GM23248 (cell line): ENCODE results near the gene NHERF2. TPM values are rescaled to one million over a fixed set of nuclear protein-coding genes. Genes with fewer than 3 reads are reported as not detected.

Source experiments
- DNase-seq: peaks from one replicate; pipeline ENCODE4 v3.0.0-alpha.2; 2015
- H2AFZ ChIP-seq: fragments of 200-600 bp; sonication (generic); 2 replicates; pipeline ENCODE4 v1.6.1; 2016; ENCODE audit warnings: antibody characterized with exemption
- H3F3A ChIP-seq: fragments of 200-600 bp; sonication (generic); 2 replicates; pipeline ENCODE4 v1.6.1; 2016; ENCODE audit warnings: mild to moderate bottlenecking, antibody characterized with exemption, mixed run types; ENCODE audit not compliant: insufficient read depth
- H3K27ac ChIP-seq: fragments of 200-600 bp; sonication (generic); 2 replicates; pipeline ENCODE4 v1.5.1; 2016; ENCODE audit warnings: mild to moderate bottlenecking
- H3K27me3 ChIP-seq: fragments of 200-600 bp; sonication (generic); replicated peaks from 2 replicates; pipeline ENCODE4 v1.6.1; 2016; ENCODE audit warnings: mild to moderate bottlenecking; ENCODE audit not compliant: insufficient read depth
- H3K36me3 ChIP-seq: fragments of 200-600 bp; sonication (generic); 2 replicates; pipeline ENCODE4 v1.6.1; 2016; ENCODE audit warnings: low read depth, mild to moderate bottlenecking
- H3K4me1 ChIP-seq: fragments of 200-600 bp; sonication (generic); 2 replicates; pipeline ENCODE4 v1.6.1; 2016; ENCODE audit warnings: mild to moderate bottlenecking; ENCODE audit not compliant: insufficient read depth
- H3K4me2 ChIP-seq: fragments of 200-600 bp; sonication (generic); one replicate; pipeline ENCODE4 v1.6.1; 2016; ENCODE audit warnings: mild to moderate bottlenecking; ENCODE audit not compliant: unreplicated experiment
- H3K4me3 ChIP-seq: fragments of 200-600 bp; sonication (generic); 2 replicates; pipeline ENCODE4 v1.5.1; 2016; ENCODE audit warnings: mild to moderate bottlenecking
- H3K79me2 ChIP-seq: fragments of 200-600 bp; sonication (generic); 2 replicates; pipeline ENCODE4 v1.6.1; 2016; ENCODE audit warnings: mild to moderate bottlenecking; ENCODE audit not compliant: insufficient read depth
- H3K9ac ChIP-seq: fragments of 200-600 bp; sonication (generic); 2 replicates; pipeline ENCODE4 v1.6.1; 2016; ENCODE audit warnings: mild to moderate bottlenecking
- H3K9me2 ChIP-seq: fragments of 200-600 bp; sonication (generic); 2 replicates; pipeline ENCODE4 v1.6.1; 2016; ENCODE audit warnings: mixed run types, mild to moderate bottlenecking, moderate library complexity; ENCODE audit not compliant: insufficient read depth
- H3K9me3 ChIP-seq: fragments of 200-600 bp; sonication (generic); one replicate; pipeline ENCODE4 v1.6.1; 2017; ENCODE audit warnings: low read depth
- H4K20me1 ChIP-seq: fragments of 200-600 bp; sonication (generic); 2 replicates; pipeline ENCODE4 v1.6.0; 2016; ENCODE audit not compliant: insufficient read depth
- EZH2 ChIP-seq: fragments of 200-600 bp; sonication (generic); IDR thresholded peaks from 2 replicates; pipeline ENCODE4 v1.6.1; 2018; ENCODE audit warnings: antibody characterized with exemption, mild to moderate bottlenecking; ENCODE audit not compliant: insufficient read depth, poor library complexity, severe bottlenecking
- EZH2phosphoT487 ChIP-seq: fragments of 200-600 bp; sonication (generic); IDR thresholded peaks from 2 replicates; pipeline ENCODE4 v1.6.1; 2018; ENCODE audit warnings: antibody characterized with exemption, moderate library complexity, mild to moderate bottlenecking, low read depth; ENCODE audit not compliant: insufficient read depth
- WGBS, 2 experiments: methylation state at CpG; one replicate each; pipeline ENCODE4 v1.1.6; 2015 to 2017; ENCODE audit warnings: low lambda C conversion rate in 2 of 2, low coverage in 1 of 2; ENCODE audit errors: missing lambda C conversion rate in 2 of 2; 5-methylcytosine and 5-hydroxymethylcytosine counted together
- in situ Hi-C: fragments of 300-500 bp; cut with MboI; formaldehyde crosslinking; loops from 2 replicates; pipeline ENCODE4 v1.15.0; 2020
- polyA plus RNA-seq: library from polyadenylated mRNA; unstranded; fragments of >200 nt; fragmentation: Nextera tagmentation; extraction: Ambion mirVana; gene quantifications from 2 replicates; pipeline ENCODE4 v1.2.1, GENCODE V29; 2016
- total RNA-seq: library from RNA; depleted of rRNA; stranded (reverse); fragments of >200 nt; shearing (Covaris generic); gene quantifications from 2 replicates; pipeline ENCODE4 v1.2.3, GENCODE V29; 2014

Gene NHERF2
- total and polyA plus RNA-seq, 2 experiments from 2014 or later: 27.3 to 29.0 TPM

DNA sequence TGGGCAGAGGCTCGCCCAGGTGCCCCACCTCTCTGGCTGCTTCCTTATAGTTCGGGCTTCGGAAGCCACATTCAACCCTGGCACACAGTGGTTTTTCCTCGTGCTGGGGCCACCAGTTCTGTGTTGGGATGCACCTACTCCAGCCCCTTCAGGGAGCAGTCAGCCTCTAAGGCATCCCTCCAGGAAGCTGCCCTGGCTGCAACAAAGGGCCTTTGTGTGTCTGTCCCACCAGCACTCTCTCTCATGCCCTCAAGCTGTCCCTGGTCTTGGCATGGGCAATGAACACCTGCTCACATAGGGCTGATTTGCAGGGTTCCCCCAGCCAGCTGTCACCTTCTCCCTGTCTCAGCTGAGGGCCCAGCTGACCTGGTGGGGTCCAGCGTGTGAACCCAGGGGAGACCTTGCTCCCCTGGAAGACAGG is 44.7 kb upstream of the NHERF2 start:
- no peak for DNase-seq

DNA sequence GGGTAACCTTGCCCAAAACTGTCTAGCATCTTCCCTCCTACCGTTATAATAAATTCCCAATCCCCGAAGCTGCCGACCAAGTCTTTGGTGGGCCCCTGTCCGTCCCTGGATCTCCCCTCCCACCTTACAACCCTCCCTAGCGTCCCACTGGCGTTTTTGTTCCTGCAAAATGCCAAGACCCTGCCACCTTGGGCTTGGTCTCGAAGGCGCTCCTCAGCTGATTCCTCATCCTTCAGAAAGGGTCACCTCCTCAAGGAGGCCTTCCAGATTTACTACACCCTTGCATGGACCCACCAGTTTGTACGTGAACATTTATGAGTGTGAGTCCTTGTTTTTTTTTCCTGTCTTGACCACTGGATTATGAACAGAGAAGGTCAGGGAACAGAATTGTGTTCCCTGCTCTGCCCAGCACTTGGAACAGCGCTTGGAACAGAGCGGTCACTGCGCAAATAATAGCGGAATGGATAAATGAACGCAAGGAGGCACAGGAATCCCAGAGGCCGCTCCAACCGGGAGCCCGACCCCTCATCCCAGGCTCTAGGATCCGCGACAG is 43.6 kb upstream of the NHERF2 start:
- no peaks in the 10 kb centered on the region for H4K20me1 ChIP-seq
- H3K9me3 ChIP-seq: no peaks in the 10 kb centered on the region
- WGBS, 2 experiments: 18 to 20% methylated on average over 19 of the region's 19 CpGs
- H3K27ac ChIP-seq: no peak overlapping the region
- no peaks in the 10 kb centered on the region for H3K9me2 ChIP-seq
- peak overlapping the region; percentile 63; the same call in 1 of the 2 replicates for H2AFZ ChIP-seq
- in situ Hi-C loops: no loop called here
- H3K4me1 ChIP-seq: no peaks in the 10 kb centered on the region
- H3K36me3 ChIP-seq: no peaks in the 10 kb centered on the region
- peaks cover 9% of the 10 kb centered on the region for H3F3A ChIP-seq
- DNase-seq: no peak
- TF ChIP-seq EZH2phosphoT487 (no peak), EZH2 (no peak)
- H3K4me3 ChIP-seq: peak overlapping the region; percentile 86
- H3K27me3 ChIP-seq: peaks cover 21% of the 10 kb centered on the region
- peaks cover 9% of the 10 kb centered on the region; the same call in 1 of the 2 replicates for H3K79me2 ChIP-seq
- peak overlapping the region; percentile 82; the same call in 1 of the 2 replicates for H3K9ac ChIP-seq
- H3K4me2 ChIP-seq: peak overlapping the region; percentile 91

More for the DNA sequence above, 44.7 kb upstream of the NHERF2 start:
- H3K36me3 ChIP-seq: no peaks in the 10 kb centered on the region
- no peak overlapping the region for H3K27ac ChIP-seq
- peaks cover 9% of the 10 kb centered on the region for H3F3A ChIP-seq
- peaks cover 9% of the 10 kb centered on the region; the same call in 1 of the 2 replicates for H3K79me2 ChIP-seq
- no peaks in the 10 kb centered on the region for H3K9me2 ChIP-seq
- no peaks in the 10 kb centered on the region for H3K4me1 ChIP-seq
- H2AFZ ChIP-seq: no peak overlapping the region
- H3K9ac ChIP-seq: no peak overlapping the region
- H3K4me3 ChIP-seq: no peak overlapping the region
- 53 to 56% methylated on average over 5 of the region's 5 CpGs for WGBS, 2 experiments
- no peak for TF ChIP-seq EZH2phosphoT487
- TF ChIP-seq EZH2: no peak
- H4K20me1 ChIP-seq: no peaks in the 10 kb centered on the region
- in situ Hi-C loops: no loop called here
- no peak overlapping the region for H3K4me2 ChIP-seq
- peaks cover 21% of the 10 kb centered on the region for H3K27me3 ChIP-seq
- H3K9me3 ChIP-seq: no peaks in the 10 kb centered on the region

DNA sequence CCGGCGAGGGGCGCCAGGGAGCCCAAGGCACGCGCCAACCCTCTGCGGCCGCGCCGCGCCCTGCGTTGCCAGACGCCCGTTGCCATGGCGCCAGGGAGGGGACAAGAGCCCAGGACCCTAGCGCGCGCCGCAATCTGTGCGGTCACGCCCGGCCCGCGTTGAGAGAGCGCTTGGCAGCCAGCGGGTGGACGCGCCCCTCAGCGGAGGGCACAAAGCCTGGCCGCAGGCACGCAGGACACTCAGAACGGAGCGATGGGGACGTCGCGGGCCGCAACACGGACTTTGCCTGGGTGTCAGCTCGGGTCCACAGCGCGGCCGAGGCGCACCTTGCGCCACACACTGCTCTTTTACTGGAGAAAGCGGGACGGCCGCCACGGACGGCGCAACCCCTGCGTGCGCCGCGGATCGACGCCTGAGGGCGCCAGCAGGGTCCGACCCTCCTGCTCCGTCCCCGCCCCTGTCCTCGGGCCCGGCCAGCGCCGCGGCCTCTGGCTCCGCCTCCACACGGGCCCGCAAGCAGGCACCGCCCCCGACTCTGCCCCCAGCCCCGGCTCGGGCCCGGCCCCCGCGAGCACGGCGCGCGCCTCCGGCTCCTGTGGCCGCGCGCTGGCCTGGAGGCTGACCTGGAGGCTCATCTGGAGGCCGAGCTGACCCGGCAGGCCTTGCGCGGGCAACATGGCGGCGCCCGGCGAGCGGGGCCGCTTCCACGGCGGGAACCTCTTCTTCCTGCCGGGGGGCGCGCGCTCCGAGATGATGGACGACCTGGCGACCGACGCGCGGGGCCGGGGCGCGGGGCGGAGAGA is 43.0 kb upstream of the NHERF2 start, which contains the start of gene GFER:
Gene GFER, plus strand, starts transcription at position 650 of the 803 bp plus-strand sequence. Its CDS starts 26 bp downstream, at position 676.
- Histone ChIP-seq H2AFZ (peak within 1 kb of the TSS; percentile 63), H3K27ac (no peak within 1 kb of the TSS), H3K9ac (peak within 1 kb of the TSS; percentile 82), H4K20me1 (no peaks in the 10 kb centered on the region), H3K36me3 (no peaks in the 10 kb centered on the region), H3F3A (peaks cover 9% of the 10 kb centered on the region), H3K4me2 (peak within 1 kb of the TSS; percentile 91), H3K9me2 (no peaks in the 10 kb centered on the region), H3K79me2 (peaks cover 9% of the 10 kb centered on the region; the same call in 1 of the 2 replicates), H3K9me3 (no peaks in the 10 kb centered on the region), H3K4me3 (peak within 1 kb of the TSS; percentile 86), H3K27me3 (peaks cover 24% of the 10 kb centered on the region), H3K4me1 (no peaks in the 10 kb centered on the region)
- DNase-seq: peak; percentile 95
- 0 to 1% methylated on average over 54 to 62 of the region's 109 CpGs for WGBS, 2 experiments
- TF ChIP-seq EZH2phosphoT487: no peak
- no peak for TF ChIP-seq EZH2
- in situ Hi-C loops: no loop called here

DNA sequence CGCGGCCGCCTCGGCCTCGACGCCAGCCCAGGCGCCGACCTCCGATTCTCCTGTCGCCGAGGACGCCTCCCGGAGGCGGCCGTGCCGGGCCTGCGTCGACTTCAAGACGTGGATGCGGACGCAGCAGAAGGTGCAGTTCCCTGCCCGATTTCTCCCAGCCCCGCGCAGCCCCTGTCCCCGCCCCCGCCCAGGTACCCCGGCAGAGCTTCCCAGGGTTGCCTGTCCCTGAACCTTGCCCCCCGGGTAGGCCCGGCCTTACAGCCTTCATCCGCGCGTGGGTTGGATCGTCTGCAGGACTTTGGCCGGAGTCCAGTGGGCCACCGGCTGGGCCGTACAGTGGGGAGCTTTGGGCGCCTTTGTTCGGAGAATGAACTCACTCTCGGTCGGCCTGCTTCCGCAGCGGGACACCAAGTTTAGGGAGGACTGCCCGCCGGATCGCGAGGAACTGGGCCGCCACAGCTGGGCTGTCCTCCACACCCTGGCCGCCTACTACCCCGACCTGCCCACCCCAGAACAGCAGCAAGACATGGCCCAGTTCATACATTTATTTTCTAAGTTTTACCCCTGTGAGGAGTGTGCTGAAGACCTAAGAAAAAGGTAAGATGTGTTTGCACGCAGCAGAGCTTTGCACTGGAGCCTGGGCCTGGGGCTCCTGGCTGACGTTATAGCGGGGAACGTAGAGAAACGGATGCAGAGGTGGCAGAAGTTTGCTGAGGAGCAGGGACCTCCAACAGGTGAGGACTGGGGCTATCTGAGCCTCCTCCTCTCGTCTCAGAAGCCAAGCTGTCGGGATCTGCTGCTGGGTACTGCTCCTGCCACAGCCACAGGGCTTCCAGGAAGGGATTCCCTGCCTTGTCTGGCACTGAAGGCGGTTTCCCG is 42.1 kb upstream of the NHERF2 start:
- peak overlapping the region; percentile 82 for H3K9ac ChIP-seq

More for the DNA sequence above, 42.1 kb upstream of the NHERF2 start:
- Histone ChIP-seq H3K4me2 (peak overlapping the region; percentile 91), H4K20me1 (no peaks in the 10 kb centered on the region), H3K4me3 (peak overlapping the region; percentile 86), H3K9me2 (no peaks in the 10 kb centered on the region), H3K36me3 (no peaks in the 10 kb centered on the region), H3F3A (peaks cover 9% of the 10 kb centered on the region), H3K79me2 (peaks cover 9% of the 10 kb centered on the region; the same call in 1 of the 2 replicates), H3K4me1 (no peaks in the 10 kb centered on the region), H3K9me3 (no peaks in the 10 kb centered on the region), H3K27me3 (peaks cover 30% of the 10 kb centered on the region), H2AFZ (peak overlapping the region; percentile 63), H3K27ac (no peak overlapping the region)
- WGBS, 2 experiments: 15% methylated on average over 37 to 38 of the region's 58 CpGs
- peak; percentile 68 for DNase-seq
- TF ChIP-seq EZH2: no peak
- TF ChIP-seq EZH2phosphoT487: no peak
- in situ Hi-C loops: no loop called here
